K562 (cell line): ENCODE data around the gene ASPRV1. TPM values are rescaled to one million over a fixed set of nuclear protein-coding genes. Genes with fewer than 3 reads are reported as not detected.

Experiments used
- ARHGAP35 ChIP-seq: fragments of 450-650 bp; IDR thresholded peaks from 2 replicates; pipeline ENCODE4 v1.6.1; 2018; ENCODE audit not compliant: partially characterized antibody
- ATF1 ChIP-seq, 2 experiments: fragments of 450-650 bp in 1 of 2; IDR thresholded peaks; 2 replicates each; pipeline ENCODE4 v1.6.1; 2016; ENCODE audit warnings: missing compliant biosample characterization in 1 of 2, missing genetic modification characterization in 1 of 2
- BDP1 ChIP-seq: IDR thresholded peaks from 3 replicates; pipeline ENCODE4 v1.6.1; 2011; ENCODE audit not compliant: insufficient read length, insufficient read depth
- BRD9 ChIP-seq: fragments of 450-650 bp; IDR thresholded peaks from 2 replicates; pipeline ENCODE4 v1.6.1; 2018; ENCODE audit warnings: low read depth; ENCODE audit not compliant: partially characterized antibody
- CGGBP1 ChIP-seq: fragments of 250-450 bp; sonication (Bioruptor Pico); IDR thresholded peaks from 2 replicates; pipeline ENCODE4 v1.9.0; 2021; ENCODE audit warnings: mild to moderate bottlenecking
- E2F3 ChIP-seq: fragments of 250-450 bp; sonication (Bioruptor Pico); IDR thresholded peaks from 2 replicates; pipeline ENCODE4 v1.4.0; 2020; ENCODE audit warnings: mild to moderate bottlenecking
- FIP1L1 ChIP-seq: fragments of 200-400 bp; formaldehyde crosslinking; IDR thresholded peaks from 2 replicates; pipeline ENCODE4 v1.6.1; 2018; ENCODE audit warnings: mild to moderate bottlenecking, low read depth, low read length; ENCODE audit not compliant: poor library complexity, severe bottlenecking
- HIVEP1 ChIP-seq: fragments of 250-450 bp; sonication (Bioruptor Pico); IDR thresholded peaks from 2 replicates; pipeline ENCODE4 v1.4.0; 2020; ENCODE audit warnings: mild to moderate bottlenecking
- HLTF ChIP-seq: fragments of 450-650 bp; IDR thresholded peaks from 2 replicates; pipeline ENCODE4 v1.6.1; 2016
- HNRNPUL1 ChIP-seq: fragments of 200-400 bp; formaldehyde crosslinking; IDR thresholded peaks from 2 replicates; pipeline ENCODE4 v1.6.1; 2017; ENCODE audit warnings: low read length
- MTA3 ChIP-seq: fragments of 450-650 bp; formaldehyde crosslinking; IDR thresholded peaks from 2 replicates; pipeline ENCODE4 v1.6.1; 2017; ENCODE audit warnings: mild to moderate bottlenecking, borderline replicate concordance
- PHB2 ChIP-seq: fragments of 450-650 bp; IDR thresholded peaks from 2 replicates; pipeline ENCODE4 v1.6.1; 2017; ENCODE audit warnings: low read depth
- PURB ChIP-seq: sonication (generic); formaldehyde crosslinking; IDR thresholded peaks from 2 replicates; pipeline ENCODE4 v1.9.0; 2021; ENCODE audit warnings: low read depth, mild to moderate bottlenecking, missing genetic modification reagents
- RNF219 ChIP-seq: fragments of 250-450 bp; sonication (Bioruptor Pico); IDR thresholded peaks from 2 replicates; pipeline ENCODE4 v1.5.0; 2022; ENCODE audit warnings: mild to moderate bottlenecking
- SMARCA5 ChIP-seq: fragments of 450-650 bp; IDR thresholded peaks from 2 replicates; pipeline ENCODE4 v1.6.1; 2016
- SMARCB1 ChIP-seq: IDR thresholded peaks from 2 replicates; pipeline ENCODE4 v1.6.1; 2011; ENCODE audit warnings: improper control_type of control experiment, low read depth; ENCODE audit not compliant: insufficient read length
- SNRNP70 ChIP-seq: fragments of 200-400 bp; formaldehyde crosslinking; optimal IDR thresholded peaks from 2 replicates; pipeline ENCODE3; 2017; ENCODE audit warnings: low read depth, low read length
- TSC22D4 ChIP-seq: fragments of 450-650 bp; IDR thresholded peaks from 2 replicates; pipeline ENCODE4 v1.6.1; 2016; ENCODE audit warnings: missing genetic modification characterization, missing biosample characterization, control low read depth
- XRCC3 ChIP-seq: fragments of 450-650 bp; IDR thresholded peaks from 2 replicates; pipeline ENCODE4 v1.6.1; 2017; ENCODE audit warnings: mild to moderate bottlenecking, moderate library complexity
- YBX1 ChIP-seq: fragments of 450-650 bp; IDR thresholded peaks from 2 replicates; pipeline ENCODE4 v1.7.1; 2016; ENCODE audit warnings: mild to moderate bottlenecking
- ZBTB9 ChIP-seq: fragments of 450-650 bp; formaldehyde crosslinking; IDR thresholded peaks from 2 replicates; pipeline ENCODE4 v1.4.0; 2020; ENCODE audit warnings: mild to moderate bottlenecking, moderate library complexity
- ZFPM2 ChIP-seq: fragments of 250-450 bp; sonication (Bioruptor Pico); IDR thresholded peaks from 2 replicates; pipeline ENCODE4 v1.5.1; 2022; ENCODE audit warnings: mild to moderate bottlenecking
- ZNF175 ChIP-seq: fragments of 200-800 bp; sonication (Bioruptor generic); IDR thresholded peaks from 2 replicates; pipeline ENCODE4 v1.6.1; 2016; ENCODE audit warnings: low read depth, mild to moderate bottlenecking, missing genetic modification characterization, missing compliant biosample characterization
- ZNF253 ChIP-seq: fragments of 250-450 bp; sonication (Bioruptor Pico); conservative IDR thresholded peaks from 2 replicates; pipeline ENCODE4 v1.6.1; 2021; ENCODE audit warnings: mild to moderate bottlenecking
- ZNF507 ChIP-seq: conservative IDR thresholded peaks from 2 replicates; pipeline ENCODE4 v1.6.1; 2017; ENCODE audit warnings: missing genetic modification characterization, missing compliant biosample characterization
- ZNF639 ChIP-seq, 2 experiments: fragments of 200-800 bp in 1 of 2; sonication (Bioruptor generic) in 1 of 2; sonication (generic) in 1 of 2; formaldehyde crosslinking in 1 of 2; IDR thresholded peaks in 1 of 2; conservative IDR thresholded peaks in 1 of 2; 2 replicates each; pipeline versions ENCODE4 v1.5.0 to v1.6.1; 2016 to 2020; ENCODE audit warnings: missing compliant biosample characterization in 1 of 2, missing genetic modification characterization in 1 of 2, missing genetic modification reagents in 1 of 2
- polyA plus RNA-seq, 8 experiments: library from polyadenylated mRNA; depleted of rRNA in 4 of 8; stranded (reverse) in 5 of 8; unstranded in 3 of 8; fragments of >200 nt; fragmentation: Nextera tagmentation in 2 of 8; fragmentation: Illumina TruSeq in 1 of 8; extraction: Ambion mirVana in 2 of 8; extraction: Trizol in 1 of 8; gene quantifications; 2 replicates each; pipeline versions ENCODE4 v1.2.1 to v1.2.3, GENCODE V29; 2011 to 2014; ENCODE audit warnings: inconsistent platforms in 1 of 8, missing spikeins in 1 of 8
- total RNA-seq, 7 experiments: library from RNA; depleted of rRNA in 6 of 7; stranded (reverse); fragments of >200 nt in 6 of 7; fragmentation: Illumina TruSeq in 2 of 7; extraction: Trizol in 2 of 7; gene quantifications; 2 replicates each; pipeline versions ENCODE4 v1.2.1 to v1.2.3, GENCODE V29; 2011 to 2021; ENCODE audit warnings: low replicate concordance in 1 of 7

Gene ASPRV1
- total and polyA plus RNA-seq, 9 of the 15 experiments (the other 6 are each of a cell fraction or from before 2014, with no cell fraction given), result 0.17 to 0.72 (median 0.47) TPM; not detected in 1

GRCh38 chr2:69997015-69997830 lies 35.8 kb upstream of the ASPRV1 start (continued):
- TF ChIP-seq ZNF507 (no peak), HLTF (no peak), MTA3 (peak; percentile 46; the same call in 1 of the 2 replicates), ZFPM2 (CRISPR knock-in tag) (no peak), YBX1 (no peak), CGGBP1 (CRISPR knock-in tag) (no peak), PURB (CRISPR knock-in tag) (no peak), HNRNPUL1 (no peak), FIP1L1 (no peak), BDP1 (no peak), PHB2 (no peak), SNRNP70 (no peak), RNF219 (CRISPR knock-in tag) (no peak), BRD9 (no peak), ZNF639 (CRISPR knock-in tag; conservative IDR thresholded peaks at IDR 0.05 in 1 of 2, IDR thresholded peaks at IDR 0.05 in 1 of 2) (peak in 1 of 2 experiments; percentile 74; a peak in 2 of 4 replicates), ZBTB9 (CRISPR knock-in tag) (no peak), XRCC3 (no peak), SMARCA5 (no peak), ARHGAP35 (no peak), SMARCB1 (no peak), HIVEP1 (CRISPR knock-in tag) (no peak), E2F3 (CRISPR knock-in tag) (no peak), TSC22D4 (tag) (no peak), ATF1 (CRISPR knock-in tag; IDR thresholded peaks at IDR 0.05) (no peak), ATF1 (tag; IDR thresholded peaks at IDR 0.05) (no peak), ZNF253 (CRISPR knock-in tag) (no peak), ZNF175 (CRISPR knock-in tag) (no peak)
